Keratinocyte (primary cell): ENCODE measurements around the gene HMCN1.

ENCODE experiments used
- CTCF ChIP-seq, 3 experiments: IDR thresholded peaks in 1 of 3; conservative IDR thresholded peaks in 1 of 3; optimal IDR thresholded peaks in 1 of 3; 2 replicates in 2 of 3; 3 replicates in 1 of 3; pipeline versions ENCODE3 to v1.5.1; 2011; ENCODE audit warnings: low read length in 3 of 3, mild to moderate bottlenecking in 3 of 3, moderate library complexity in 2 of 3, control low read depth in 1 of 3, inconsistent platforms in 1 of 3; ENCODE audit not compliant: insufficient read depth in 2 of 3; ENCODE audit errors: extremely low read depth in 1 of 3
- EZH2 ChIP-seq: IDR thresholded peaks from one replicate; pipeline ENCODE4 v1.6.1; 2012; ENCODE audit warnings: inconsistent platforms, mild to moderate bottlenecking, low read length, moderate library complexity

GRCh38 chr1:185701650-185702049, 32.5 kb upstream of the HMCN1 start:
- TF ChIP-seq CTCF (optimal IDR thresholded peaks at IDR 0.05 in 1 of 3, IDR thresholded peaks at IDR 0.05 in 1 of 3, conservative IDR thresholded peaks at IDR 0.05 in 1 of 3; ENCODE audit: extremely low read depth in 1 of 3, insufficient read depth in 2 of 3, low read length in 3 of 3) = no peak
- TF ChIP-seq EZH2 = no peak
